Renal cortex interstitium (tissue), 11 donors: ENCODE results near the gene IPMK. TPM values are rescaled to one million over a fixed set of nuclear protein-coding genes. Genes with fewer than 3 reads are reported as not detected.
"Not testable (repeated sequence)": the region's sequence is repeated elsewhere in the genome, so short reads cannot be mapped to it uniquely, and the experiment has no call there.

Experiments used
- DNase-seq, 11 donors: peaks; one replicate each; pipeline ENCODE4 v3.0.0-alpha.2; 2013; ENCODE audit warnings: low read depth in 9 of 11, low spot score in 4 of 11; ENCODE audit errors: extremely low read depth in 1 of 11
- polyA plus RNA-seq, 3 donors: library from polyadenylated mRNA; unstranded; fragments of 120-200 nt; gene quantifications; one replicate each; pipeline ENCODE4 v1.2.1, GENCODE V29; 2013; ENCODE audit not compliant: insufficient read length in 3 of 3

Gene IPMK
- polyA plus RNA-seq, 3 donors: 6.2 to 7.7 (median 7.5) TPM

- DNase-seq: no peak
These were observed 88.9 kb downstream of the IPMK start for GRCh38 chr10:58178811-58179210.

- DNase-seq: peak in 2 of 11 donors; percentile 7 to 17
These were observed 90.2 kb downstream of the IPMK start for GRCh38 chr10:58177362-58177947.

- peak in 9 of 11 donors; percentile 9 to 52 (median 33) for DNase-seq
These were observed 91.4 kb downstream of the IPMK start for GRCh38 chr10:58175990-58176900.

GRCh38 chr10:58174831-58175230 lies 92.9 kb downstream of the IPMK start:
- DNase-seq: no peak

- DNase-seq: no peak
These were observed 94.3 kb downstream of the IPMK start for GRCh38 chr10:58173391-58173790.

GRCh38 chr10:58171146-58171545 lies 96.5 kb downstream of the IPMK start:
- DNase-seq: no peak

GRCh38 chr10:58164517-58164916 lies 103.2 kb downstream of the IPMK start:
- no peak for DNase-seq

- DNase-seq: no peak
These were observed 108.9 kb downstream of the IPMK start for GRCh38 chr10:58158806-58159205.

GRCh38 chr10:58157076-58157766 lies 110.5 kb downstream of the IPMK start:
- DNase-seq: no peak

- DNase-seq: not testable (repeated sequence)
These were observed 111.8 kb downstream of the IPMK start for GRCh38 chr10:58155941-58156340.

- DNase-seq: no peak
These were observed 113.9 kb downstream of the IPMK start for GRCh38 chr10:58153751-58154150.

- DNase-seq: peak in 5 of 11 donors; percentile 8 to 34 (median 20)
These were observed 114.9 kb downstream of the IPMK start for GRCh38 chr10:58152673-58153263.

- no peak for DNase-seq
These were observed 117.4 kb downstream of the IPMK start for GRCh38 chr10:58150290-58150689.

GRCh38 chr10:58143944-58144343 lies 123.8 kb downstream of the IPMK start:
- DNase-seq: no peak

Other genes starting within 250 kb of the IPMK start
- 10 to 100 TPM; 44.9 to 60.2 (median 53.4) TPM for gene CISD1, start 1.3 kb upstream of the IPMK start, polyA plus RNA-seq
- 10 to 100 TPM; 34.1 to 46.7 (median 35.7) TPM for gene UBE2D1, start 67.1 kb upstream of the IPMK start, polyA plus RNA-seq
- 10 to 100 TPM; 70.9 to 87.3 (median 71.8) TPM for gene TFAM, start 117.5 kb upstream of the IPMK start, polyA plus RNA-seq
- 10 to 100 TPM; 70.8 to 94.6 (median 83.3) TPM for gene BICC1, start 245.0 kb upstream of the IPMK start, polyA plus RNA-seq